H1 (cell line): ENCODE results near the gene SPDEF. TPM values are rescaled to one million over a fixed set of nuclear protein-coding genes. Genes with fewer than 3 reads are reported as not detected.

Experiments
- CTCF ChIA-PET: fragments of 300-600 bp; sonication (Branson Sonifier 250); formaldehyde crosslinking; loops from one replicate; lab custom pipeline; 2021; ENCODE audit not compliant: partially characterized antibody; lab: Charles Lee
- POLR2A ChIA-PET: fragments of 300-600 bp; sonication (Branson Sonifier 250); formaldehyde crosslinking; loops from one replicate; lab custom pipeline; 2021; ENCODE audit warnings: inconsistent platforms; ENCODE audit not compliant: partially characterized antibody; lab: Charles Lee
- DNase-seq, 2 experiments: peaks; one replicate each; pipeline versions ENCODE4 v3.0.0 to v3.0.0-alpha.2; 2010 to 2022; ENCODE audit warnings: low spot score in 2 of 2, low read depth in 1 of 2, mixed read lengths in 1 of 2
- FAIRE-seq: peaks from 2 replicates; lab custom pipeline; 2011; peaks lifted over from hg19 to GRCh38; lab: Jason Lieb, UNC
- H2AFZ ChIP-seq: 2 replicates; pipeline ENCODE4 v1.8.1; 2012; ENCODE audit warnings: low read length, inconsistent platforms
- H2AK5ac ChIP-seq: 2 replicates; pipeline ENCODE4 v1.6.1; 2013; ENCODE audit warnings: low read depth, low read length
- H2BK120ac ChIP-seq: replicated peaks from 2 replicates; pipeline ENCODE3; 2013; ENCODE audit warnings: low read depth, low read length, inconsistent platforms
- H2BK12ac ChIP-seq: 2 replicates; pipeline ENCODE4 v1.6.1; 2013; ENCODE audit warnings: low read depth, low read length
- H2BK15ac ChIP-seq: 2 replicates; pipeline ENCODE4 v1.6.1; 2013; ENCODE audit warnings: low read length
- H2BK20ac ChIP-seq: 2 replicates; pipeline ENCODE4 v1.6.1; 2013; ENCODE audit warnings: low read length
- H2BK5ac ChIP-seq: 2 replicates; pipeline ENCODE4 v1.6.1; 2013; ENCODE audit warnings: low read depth, low read length
- H3K14ac ChIP-seq: 2 replicates; pipeline ENCODE4 v1.6.1; 2013; ENCODE audit warnings: inconsistent platforms; ENCODE audit not compliant: insufficient read length
- H3K18ac ChIP-seq: 2 replicates; pipeline ENCODE4 v1.6.1; 2013; ENCODE audit warnings: low read length; ENCODE audit errors: extremely low read depth
- H3K23ac ChIP-seq: 2 replicates; pipeline ENCODE4 v1.6.1; 2013; ENCODE audit warnings: inconsistent platforms; ENCODE audit not compliant: insufficient read length
- H3K23me2 ChIP-seq: 2 replicates; pipeline ENCODE4 v1.6.1; 2013; ENCODE audit warnings: low read depth, low read length
- H3K27ac ChIP-seq: 2 replicates; pipeline ENCODE4 v1.6.1; 2011; ENCODE audit warnings: low read depth, low read length, inconsistent platforms
- H3K27me3 ChIP-seq, 4 experiments: replicated peaks in 1 of 4; 1 replicate in 1 of 4; 2 replicates in 3 of 4; pipeline versions ENCODE4 v1.6.1 to v1.8.1; 2011 to 2013; ENCODE audit warnings: low read length in 3 of 4, mild to moderate bottlenecking in 3 of 4, inconsistent platforms in 2 of 4, mixed read lengths in 2 of 4, moderate library complexity in 1 of 4; ENCODE audit not compliant: control insufficient read depth in 3 of 4, insufficient read depth in 3 of 4; ENCODE audit errors: extremely low read depth in 1 of 4
- H3K36me3 ChIP-seq, 4 experiments: 2 replicates each; pipeline versions ENCODE4 v1.6.1 to v1.8.1; 2011 to 2013; ENCODE audit warnings: mild to moderate bottlenecking in 4 of 4, low read length in 3 of 4, moderate library complexity in 2 of 4, control low read depth in 1 of 4, inconsistent platforms in 1 of 4; ENCODE audit not compliant: insufficient read depth in 4 of 4, control insufficient read depth in 2 of 4
- H3K4ac ChIP-seq: replicated peaks from 2 replicates; pipeline ENCODE3; 2013; ENCODE audit warnings: low read length, low read depth, mixed read lengths, inconsistent platforms; ENCODE audit not compliant: insufficient read length
- H3K4me1 ChIP-seq, 4 experiments: replicated peaks in 1 of 4; 1 replicate in 1 of 4; 2 replicates in 3 of 4; pipeline versions ENCODE4 v1.6.1 to v1.8.1; 2011 to 2013; ENCODE audit warnings: low read length in 3 of 4, inconsistent platforms in 2 of 4, mixed read lengths in 1 of 4; ENCODE audit not compliant: insufficient read depth in 4 of 4, control insufficient read depth in 3 of 4
- H3K4me2 ChIP-seq, 2 experiments: 2 replicates each; pipeline versions ENCODE4 v1.6.1 to v1.8.1; 2011 to 2013; ENCODE audit warnings: low read depth in 2 of 2, low read length in 2 of 2, control low read depth in 1 of 2, inconsistent platforms in 1 of 2, mild to moderate bottlenecking in 1 of 2; ENCODE audit not compliant: insufficient read depth in 1 of 2
- H3K4me3 ChIP-seq, 4 experiments: fragments of 200-600, 300-600 bp in 1 of 4; sonication (generic), shearing (Covaris generic), sonication (Bioruptor Twin) in 1 of 4; 2 replicates each; pipeline versions ENCODE4 v1.5.1 to v1.8.1; 2011 to 2016; ENCODE audit warnings: low read length in 4 of 4, low read depth in 3 of 4, control low read depth in 2 of 4, inconsistent platforms in 2 of 4, mild to moderate bottlenecking in 2 of 4, mixed read lengths in 1 of 4, moderate library complexity in 1 of 4; ENCODE audit not compliant: insufficient read depth in 2 of 4; ENCODE audit errors: extremely low read depth in 1 of 4
- H3K56ac ChIP-seq: replicated peaks from 2 replicates; pipeline ENCODE3; 2013; ENCODE audit warnings: low read depth, mild to moderate bottlenecking, mixed read lengths, low read length, inconsistent platforms; ENCODE audit not compliant: insufficient read length
- H3K79me1 ChIP-seq: 2 replicates; pipeline ENCODE4 v1.6.1; 2013; ENCODE audit warnings: low read depth, low read length, control low read depth
- H3K79me2 ChIP-seq, 2 experiments: 2 replicates each; pipeline versions ENCODE4 v1.6.1 to v1.8.1; 2012 to 2013; ENCODE audit warnings: low read length in 2 of 2, mild to moderate bottlenecking in 2 of 2, inconsistent platforms in 1 of 2; ENCODE audit not compliant: insufficient read depth in 2 of 2, control insufficient read depth in 1 of 2
- H3K9ac ChIP-seq, 4 experiments: replicated peaks in 1 of 4; 1 replicate in 1 of 4; 2 replicates in 3 of 4; pipeline versions ENCODE4 v1.6.1 to v1.8.1; 2011 to 2013; ENCODE audit warnings: low read depth in 3 of 4, low read length in 3 of 4, control low read depth in 2 of 4, mild to moderate bottlenecking in 2 of 4, moderate library complexity in 2 of 4, inconsistent platforms in 1 of 4; ENCODE audit errors: extremely low read depth in 1 of 4
- H3K9me3 ChIP-seq, 2 experiments: 2 replicates each; pipeline versions ENCODE4 v1.6.1 to v1.8.1; 2012 to 2013; ENCODE audit warnings: mild to moderate bottlenecking in 2 of 2, moderate library complexity in 2 of 2, control low read depth in 1 of 2, inconsistent platforms in 1 of 2, low read depth in 1 of 2, low read length in 1 of 2, mixed read lengths in 1 of 2; ENCODE audit not compliant: insufficient read depth in 2 of 2
- H4K20me1 ChIP-seq, 2 experiments: replicated peaks in 1 of 2; 2 replicates each; pipeline versions ENCODE3 to v1.8.1; 2011 to 2013; ENCODE audit warnings: inconsistent platforms in 2 of 2, low read length in 2 of 2, mild to moderate bottlenecking in 1 of 2; ENCODE audit not compliant: insufficient read depth in 2 of 2, control insufficient read depth in 1 of 2
- H4K5ac ChIP-seq: 2 replicates; pipeline ENCODE4 v1.6.1; 2013; ENCODE audit warnings: low read length, low read depth, mixed read lengths, inconsistent platforms; ENCODE audit not compliant: insufficient read length
- H4K8ac ChIP-seq: 2 replicates; pipeline ENCODE4 v1.8.0; 2013; ENCODE audit warnings: mild to moderate bottlenecking, moderate library complexity, low read length, inconsistent platforms; ENCODE audit not compliant: insufficient read depth; ENCODE audit errors: extremely low read depth
- H4K91ac ChIP-seq: replicated peaks from 2 replicates; pipeline ENCODE3; 2013; ENCODE audit warnings: low read length, mixed read lengths, inconsistent platforms; ENCODE audit not compliant: insufficient read length
- BCL11A ChIP-seq, 2 experiments: IDR thresholded peaks; one replicate each; pipeline ENCODE4 v1.6.1; 2011; ENCODE audit warnings: low read depth in 2 of 2, low read length in 2 of 2, mild to moderate bottlenecking in 2 of 2
- CREB1 ChIP-seq: IDR thresholded peaks from 2 replicates; pipeline ENCODE4 v1.6.1; 2012; ENCODE audit warnings: inconsistent platforms
- CTBP2 ChIP-seq: IDR thresholded peaks from 2 replicates; pipeline ENCODE4 v1.7.0; 2011; ENCODE audit warnings: borderline replicate concordance, mild to moderate bottlenecking, moderate library complexity, mixed read lengths, low read length; ENCODE audit not compliant: insufficient read depth, insufficient read length
- SRF ChIP-seq: IDR thresholded peaks from 2 replicates; pipeline ENCODE4 v1.6.1; 2011; ENCODE audit warnings: mild to moderate bottlenecking, low read depth, low read length, moderate library complexity
- WGBS, 2 experiments: shearing (Covaris generic) in 1 of 2; methylation state at CpG; one replicate each; pipeline versions ENCODE4 v1.1.6 to v1.1.7; 2013 to 2015; ENCODE audit warnings: low lambda C conversion rate in 2 of 2, mixed read lengths in 2 of 2, inconsistent platforms in 1 of 2, low coverage in 1 of 2, missing lambda C conversion rate in 1 of 2; ENCODE audit not compliant: insufficient replicate concordance in 2 of 2, insufficient coverage in 1 of 2, insufficient read length in 1 of 2; ENCODE audit errors: extremely low coverage in 1 of 2, missing lambda C conversion rate in 1 of 2; 5-methylcytosine and 5-hydroxymethylcytosine counted together
- polyA plus RNA-seq, 7 experiments: library from polyadenylated mRNA; depleted of rRNA in 3 of 7; stranded (reverse) in 5 of 7; unstranded in 2 of 7; fragments of >200 nt in 5 of 7; fragments of 200-250 nt in 2 of 7; gene quantifications; 1 replicate in 5 of 7; 2 replicates in 1 of 7; 4 replicates in 1 of 7; pipeline versions ENCODE4 v1.2.1 to v1.2.3, GENCODE V29; 2011 to 2013; ENCODE audit warnings: missing spikeins in 2 of 7, mixed read lengths in 2 of 7
- total RNA-seq: library from RNA; stranded (reverse); fragmentation: NEBNext Ultra II Directional; extraction: Animal tissue kit (Norgen Biotek cat#: 25700); gene quantifications from 2 replicates; pipeline ENCODE4 v1.2.1, GENCODE V29; 2021

The SPDEF gene
- total and polyA plus RNA-seq, 2 of the 8 experiments (the other 6 are each of a cell fraction or from before 2014, with no cell fraction given) = 0.15 to 0.30 TPM

DNA sequence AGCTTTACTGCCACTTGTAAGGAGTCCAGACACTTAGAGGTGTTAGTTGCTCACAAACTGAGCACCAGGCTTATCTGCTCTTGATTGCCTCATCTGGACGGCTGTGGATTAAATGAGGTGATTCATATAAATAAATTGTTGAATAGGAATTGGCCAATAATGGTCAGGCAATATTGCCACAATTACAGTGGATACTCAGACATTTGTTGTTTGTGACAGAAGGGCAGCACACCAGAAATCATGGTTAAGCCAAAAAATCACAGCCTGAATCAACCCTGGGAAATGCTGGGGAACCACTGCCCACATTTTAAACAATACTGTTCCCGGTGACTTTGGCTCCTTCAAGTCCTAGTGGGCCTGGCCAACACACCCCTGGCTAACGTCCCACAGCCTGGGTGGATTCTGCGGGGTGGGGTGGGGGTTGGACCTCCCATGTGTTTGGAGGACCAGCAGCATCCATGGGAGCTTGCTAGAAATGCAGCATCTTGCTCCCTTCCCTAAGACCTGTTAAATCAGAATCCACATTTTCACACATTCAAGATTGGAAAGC lies 29.5 kb upstream of the SPDEF start:
- Histone ChIP-seq H4K5ac (no peak overlapping the region), H2BK15ac (no peak overlapping the region), H3K23me2 (0 out of 2 replicates have a peak, but pooled peaks cover 2% of the 10 kb centered on the region), H3K79me1 (peaks cover 11% of the 10 kb centered on the region), H2BK120ac (no peak overlapping the region), H3K27ac (no peak overlapping the region), H2BK5ac (no peak overlapping the region; the same call in 1 of the 2 replicates), H3K4me3 (no peak overlapping the region), H3K4me2 (no peak overlapping the region), H3K4ac (no peak overlapping the region), H3K9ac (no peak overlapping the region), H3K36me3 (no peaks in the 10 kb centered on the region), H4K8ac (no peak overlapping the region), H2AFZ (no peak overlapping the region), H4K91ac (no peak overlapping the region), H3K27me3 (no peaks in the 10 kb centered on the region), H3K79me2 (0 out of 4 replicates have a peak, but pooled peaks cover 0 to 3% of the 10 kb centered on the region in 2 experiments), H3K56ac (no peak overlapping the region), H4K20me1 (peaks cover 3 to 10% of the 10 kb centered on the region in 2 experiments), H2AK5ac (no peak overlapping the region), H3K9me3 (no peaks in the 10 kb centered on the region)
- ChIA-PET CTCF (interaction anchor here (0.8 to 4.3 kb wide), 6 partner anchors 18 to 126 kb away, joined by 4 to 20 read pairs (median 10); partner anchors contain the start of gene SPDEF), POLR2A (interaction anchor here (1.3 to 1.6 kb wide), 2 partner anchors 10 to 15 kb away, joined by 3 to 4 read pairs; no protein-coding TSS in a partner anchor)
- FAIRE-seq = no peak
- WGBS, 2 experiments = 78% methylated on average over 4 of the region's 4 CpGs; no CpG with 5 or more reads in 1 of the 2 experiments
- TF ChIP-seq CTBP2 = no peak
- no peak for TF ChIP-seq BCL11A (IDR thresholded peaks at IDR 0.05; ENCODE audit: low read depth in 2 of 2, low read length in 2 of 2)
- no peak for TF ChIP-seq CREB1
- TF ChIP-seq SRF = no peak
- TF ChIP-seq, all 59 proteins: peak for 0
- no peak overlapping the region for H2BK12ac ChIP-seq
- H2BK20ac ChIP-seq = no peak overlapping the region
- DNase-seq = no peak
- no peak overlapping the region for H3K18ac ChIP-seq
- no peak overlapping the region for H3K23ac ChIP-seq
- H3K14ac ChIP-seq = no peak overlapping the region
- H3K4me1 ChIP-seq = peaks cover 3 to 27% (median 16%) of the 10 kb centered on the region in 4 experiments; a peak in 6 of 7 replicates
